ENCODE results near the gene FMN1. TPM values are rescaled to one million over a fixed set of nuclear protein-coding genes. Genes with fewer than 3 reads are reported as not detected.

FMN1 gene
- total and polyA plus RNA-seq, 2 of the 8 experiments (the other 6 are each of a cell fraction or from before 2014, with no cell fraction given) = 0.27 to 3.7 TPM

DNA sequence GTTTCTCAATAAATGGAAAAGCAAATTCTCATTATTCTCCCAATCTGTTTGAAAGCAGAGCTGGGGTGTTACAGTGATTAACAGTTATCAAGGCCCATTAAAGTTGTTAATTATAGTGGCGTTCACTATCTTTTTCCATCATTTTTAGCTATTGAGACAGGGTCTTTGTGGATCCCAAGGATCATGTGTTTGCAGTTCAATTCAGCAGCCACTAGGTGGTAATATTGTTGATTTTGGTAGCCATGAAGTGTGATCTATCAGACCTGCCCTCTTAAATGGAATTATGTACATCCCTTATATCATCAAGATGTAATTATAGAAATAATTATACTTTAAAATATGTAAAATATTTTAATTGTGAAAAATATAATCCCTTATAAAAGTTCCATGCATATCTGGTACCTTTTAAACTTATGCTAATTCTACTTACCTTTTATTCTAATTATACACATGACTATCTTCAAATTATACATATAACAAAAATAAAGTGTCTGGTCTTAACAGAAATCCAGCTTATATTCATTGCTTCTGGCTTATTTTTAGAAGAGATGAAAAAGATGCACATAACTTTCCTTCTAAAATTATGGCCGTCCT, 350.3 kb downstream of the FMN1 start (continued):
- no peak for TF ChIP-seq KDM4A (IDR thresholded peaks at IDR 0.05; ENCODE audit: low read depth, low read length, severe bottlenecking)
- TF ChIP-seq MAFK (IDR thresholded peaks at IDR 0.05; ENCODE audit: low read depth, low read length) = no peak
- no peak for TF ChIP-seq HDAC6 (IDR thresholded peaks at IDR 0.05; ENCODE audit: low read depth, low read length)
